ENCODE measurements around the gene MAPKBP1.

The MAPKBP1 gene

DNA sequence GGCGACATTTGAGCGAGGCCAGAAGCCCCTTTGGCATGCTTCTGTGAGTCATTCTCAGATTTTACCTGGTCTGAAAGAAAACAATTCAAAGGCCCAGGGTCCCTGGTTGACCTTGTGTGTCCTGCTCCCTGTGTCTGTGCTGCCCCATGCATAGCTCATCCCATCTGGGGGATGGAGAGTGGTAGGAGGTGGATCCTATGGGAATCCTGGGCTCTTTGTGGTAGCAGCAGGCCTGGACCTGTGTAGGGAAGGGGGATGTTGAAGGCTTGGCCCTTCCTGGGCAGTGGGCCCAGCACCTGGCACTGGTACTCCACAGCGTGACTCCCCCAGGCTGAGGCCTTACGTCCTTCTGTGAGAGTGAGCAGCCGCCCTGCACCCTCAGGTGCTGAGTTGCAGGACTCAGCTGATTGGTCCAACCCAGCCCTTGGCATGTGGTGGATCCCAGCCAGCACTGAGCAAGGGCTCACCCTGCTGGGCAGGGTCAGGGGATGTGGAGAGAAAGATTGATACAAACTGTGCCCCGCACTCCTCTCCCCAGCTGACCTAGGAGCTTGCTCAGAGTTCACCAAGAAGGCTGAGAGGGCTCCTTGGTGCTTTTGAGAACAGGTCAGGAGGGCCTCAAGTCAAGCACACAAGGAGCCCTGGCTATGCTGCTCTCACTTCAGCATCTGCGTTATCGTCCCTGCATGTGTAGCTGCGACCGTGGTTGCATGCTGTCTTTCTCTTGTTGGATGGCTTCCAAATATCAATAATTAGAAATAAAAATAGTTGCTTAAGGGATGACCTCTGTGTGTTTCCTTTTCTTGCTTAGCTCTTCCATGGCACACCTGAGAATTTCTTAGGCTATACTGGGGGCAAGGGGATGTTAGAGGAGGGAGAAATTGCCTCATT lies 32.3 kb downstream of the MAPKBP1 start:
- DNase-seq, result no peak

DNA sequence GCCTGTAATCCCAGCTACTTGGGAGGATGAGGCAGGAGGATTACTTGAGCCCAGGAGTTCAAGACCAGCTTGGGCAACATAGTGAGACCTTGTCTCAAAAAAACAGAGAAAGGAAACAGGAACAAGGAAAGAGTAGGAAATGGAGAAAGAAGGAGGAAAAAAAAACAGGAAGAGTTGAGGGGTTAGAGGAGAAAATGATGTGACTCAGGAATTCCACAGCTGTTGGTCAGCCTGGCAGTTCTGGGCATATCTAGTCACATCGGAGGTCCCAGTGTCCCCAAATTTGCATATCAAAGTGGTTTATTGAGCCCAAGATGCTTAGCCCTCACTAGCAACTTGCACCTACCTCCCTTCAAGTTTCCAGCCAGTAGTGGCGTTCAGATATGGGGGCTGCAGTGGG lies 34.8 kb downstream of the MAPKBP1 start:
- DNase-seq, result no peak

DNA sequence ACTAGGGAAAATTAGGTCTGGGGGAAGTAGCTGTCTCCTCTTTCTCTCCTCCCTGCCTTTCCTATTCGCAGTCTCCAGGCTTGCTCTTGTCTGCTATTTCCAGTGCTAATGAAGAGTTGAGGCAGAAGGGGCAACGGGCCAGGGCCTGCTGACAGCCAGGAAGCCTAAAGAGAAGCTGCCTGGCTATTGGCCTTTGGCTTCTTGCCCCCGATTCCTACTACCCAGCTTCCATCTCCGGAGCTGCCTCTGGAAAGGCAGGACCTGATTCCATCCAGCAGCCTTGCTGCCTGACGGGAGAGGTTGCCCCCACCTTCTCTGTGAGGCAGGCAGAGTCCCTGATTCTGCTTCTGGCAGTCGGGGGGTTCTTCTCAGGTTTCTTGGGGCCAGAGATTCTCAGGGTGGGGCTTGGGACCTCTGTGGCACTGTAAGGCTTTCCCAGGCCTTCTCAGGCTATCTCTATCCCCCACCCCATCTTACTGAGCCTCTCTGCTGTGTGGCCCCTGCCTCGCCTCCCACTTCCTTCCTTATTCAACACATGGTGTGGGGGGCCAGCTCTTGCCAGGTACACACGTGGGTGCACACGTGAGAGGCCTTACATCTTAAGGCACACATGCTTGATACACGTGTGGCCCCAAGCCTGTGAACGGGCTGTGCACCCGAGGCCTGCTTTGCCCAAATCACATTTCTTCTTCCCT lies 35.4 kb downstream of the MAPKBP1 start:
- DNase-seq, result no peak

DNA sequence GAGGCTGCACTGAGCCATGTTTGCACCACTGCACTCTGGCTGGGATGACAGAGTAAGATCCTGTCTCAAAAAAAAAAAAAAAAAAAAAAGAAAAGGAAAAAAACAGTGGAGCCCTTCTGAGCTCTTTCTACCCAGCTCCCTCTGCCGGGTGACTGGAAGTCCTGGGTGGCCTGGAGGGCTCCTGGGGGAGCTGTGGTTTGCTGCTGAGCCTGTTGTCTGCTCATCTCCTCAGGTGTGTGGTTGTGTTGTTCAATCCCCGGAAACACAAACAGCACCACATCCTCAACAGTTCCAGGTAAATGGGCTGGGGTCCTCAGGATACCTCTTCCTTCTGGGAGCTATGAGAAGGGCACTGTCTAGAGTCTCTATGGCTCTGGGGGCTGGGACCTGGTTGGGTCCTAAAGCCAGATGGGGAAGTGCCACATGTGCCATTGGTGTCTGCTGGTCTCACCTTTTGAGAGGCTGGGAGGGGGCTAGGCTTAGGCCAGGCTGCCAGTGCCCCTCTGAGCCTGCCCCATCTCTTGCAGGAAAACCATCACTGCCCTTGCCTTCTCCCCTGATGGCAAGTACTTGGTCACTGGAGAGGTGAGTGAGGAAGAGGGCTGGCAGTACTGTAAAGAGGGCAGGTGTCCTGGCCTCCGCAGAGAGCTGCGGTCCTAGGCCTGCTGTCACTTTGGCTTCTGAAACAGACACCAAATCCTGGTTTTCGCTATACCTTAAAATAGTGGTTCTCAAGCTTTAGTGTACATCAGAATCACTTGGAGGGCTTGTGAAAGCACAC lies 36.6 kb downstream of the MAPKBP1 start:
- DNase-seq, result no peak

DNA sequence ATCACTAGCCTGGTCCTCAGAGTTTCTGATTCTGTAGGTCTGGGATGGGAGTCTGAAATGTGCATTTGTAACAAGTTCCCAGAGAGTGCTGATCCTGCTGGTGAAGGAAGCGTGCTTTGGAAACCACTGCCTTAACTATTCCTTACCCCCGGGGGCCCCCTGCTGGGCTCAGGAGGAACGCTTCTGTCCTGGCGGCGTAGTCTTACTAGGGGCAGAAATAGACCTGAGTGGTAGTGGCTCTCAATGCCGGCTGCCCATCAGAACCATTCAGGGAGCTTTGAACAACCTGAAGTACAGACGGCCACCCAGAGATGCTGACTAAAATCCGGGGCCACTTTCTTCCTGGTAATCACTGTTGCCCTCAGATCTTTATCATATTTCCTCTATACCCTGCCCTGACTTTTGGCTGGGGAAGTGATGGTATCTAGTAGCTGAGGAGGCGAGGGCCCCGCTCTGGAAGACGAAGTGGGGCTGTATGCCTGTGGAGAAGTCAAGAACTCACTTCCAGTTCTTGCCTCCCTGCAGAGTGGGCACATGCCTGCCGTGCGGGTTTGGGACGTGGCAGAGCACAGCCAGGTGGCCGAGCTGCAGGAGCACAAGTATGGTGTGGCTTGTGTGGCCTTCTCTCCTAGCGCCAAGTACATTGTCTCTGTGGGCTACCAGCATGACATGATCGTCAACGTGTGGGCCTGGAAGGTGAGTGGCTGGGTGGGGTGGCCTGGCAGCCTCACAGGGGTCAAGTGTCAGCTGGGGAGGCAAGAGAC lies 37.3 kb downstream of the MAPKBP1 start:
- DNase-seq, result peak; percentile 74

DNA sequence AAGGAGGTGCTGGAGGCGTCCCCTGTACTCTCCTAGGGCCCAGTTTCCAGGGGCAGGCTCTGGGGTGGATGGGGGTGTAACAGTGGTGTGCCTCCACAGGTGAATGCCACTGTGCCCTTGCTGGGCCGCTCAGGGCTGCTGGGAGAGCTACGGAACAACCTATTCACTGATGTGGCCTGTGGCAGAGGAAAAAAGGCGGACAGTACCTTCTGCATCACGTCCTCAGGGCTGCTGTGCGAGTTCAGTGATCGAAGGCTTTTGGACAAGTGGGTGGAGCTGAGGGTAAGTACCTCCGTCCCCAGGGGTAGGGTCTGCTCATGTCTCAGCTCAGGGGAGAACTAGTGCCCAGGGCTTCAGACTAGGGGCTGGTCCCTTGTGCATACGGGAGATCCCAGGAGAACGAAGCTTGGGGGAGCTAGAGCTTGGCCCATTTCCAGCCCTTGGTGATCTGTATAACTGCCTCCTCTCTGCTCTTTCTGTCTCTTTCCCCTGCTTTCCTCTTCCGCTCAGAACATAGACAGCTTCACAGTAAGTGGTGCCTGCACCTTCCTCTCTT lies 38.6 kb downstream of the MAPKBP1 start:
- no peak for DNase-seq

DNA sequence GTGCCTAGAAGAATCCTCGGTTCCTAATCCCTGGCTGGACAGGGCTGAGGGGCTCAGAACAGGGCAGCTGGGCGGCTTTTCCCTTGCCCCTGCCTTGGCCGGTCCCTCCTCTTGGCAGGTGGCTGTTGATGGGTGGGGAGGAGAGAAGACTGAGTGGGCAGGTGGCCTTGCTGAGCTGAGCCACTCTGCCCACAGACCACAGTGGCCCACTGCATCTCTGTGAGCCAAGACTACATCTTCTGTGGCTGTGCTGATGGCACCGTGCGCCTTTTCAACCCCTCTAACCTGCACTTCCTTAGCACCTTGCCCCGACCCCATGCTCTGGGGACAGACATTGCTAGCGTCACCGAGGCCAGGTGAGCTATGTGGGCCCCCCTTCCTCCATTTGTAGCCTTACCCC lies 39.1 kb downstream of the MAPKBP1 start:
- DNase-seq, result no peak

DNA sequence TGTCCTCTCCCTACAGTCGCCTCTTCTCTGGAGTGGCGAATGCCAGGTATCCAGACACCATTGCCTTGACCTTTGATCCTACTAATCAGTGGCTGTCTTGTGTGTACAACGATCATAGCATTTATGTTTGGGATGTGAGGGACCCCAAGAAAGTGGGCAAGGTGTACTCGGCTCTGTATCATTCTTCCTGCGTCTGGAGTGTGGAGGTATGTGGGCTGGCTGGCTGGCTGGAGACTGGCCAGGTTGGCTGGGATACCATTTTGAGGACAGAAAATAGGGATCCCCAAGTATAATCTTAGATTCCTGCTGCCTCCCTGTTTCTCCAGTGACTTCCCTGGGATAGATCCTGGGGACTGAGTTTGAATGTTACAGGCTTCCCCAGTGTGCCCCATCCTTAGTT lies 40.2 kb downstream of the MAPKBP1 start:
- no peak for DNase-seq

DNA sequence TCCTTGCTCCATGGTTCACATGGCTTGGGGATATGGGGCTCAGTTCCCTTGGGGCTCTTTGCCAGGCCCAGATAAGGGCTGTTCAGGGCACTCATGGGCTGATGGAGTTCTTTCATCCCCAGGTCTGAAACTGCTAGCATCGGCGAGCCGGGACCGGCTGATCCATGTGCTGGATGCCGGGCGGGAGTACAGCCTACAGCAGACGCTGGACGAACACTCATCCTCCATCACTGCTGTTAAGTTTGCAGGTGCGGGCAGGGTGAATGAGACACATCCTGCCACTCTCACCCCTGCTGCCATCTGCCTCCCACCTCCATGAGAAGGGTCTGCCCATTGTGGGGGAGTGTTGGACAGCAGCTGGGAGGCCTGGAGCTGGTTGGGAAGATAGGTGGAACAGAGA lies 42.5 kb downstream of the MAPKBP1 start:
- no peak for DNase-seq

DNA sequence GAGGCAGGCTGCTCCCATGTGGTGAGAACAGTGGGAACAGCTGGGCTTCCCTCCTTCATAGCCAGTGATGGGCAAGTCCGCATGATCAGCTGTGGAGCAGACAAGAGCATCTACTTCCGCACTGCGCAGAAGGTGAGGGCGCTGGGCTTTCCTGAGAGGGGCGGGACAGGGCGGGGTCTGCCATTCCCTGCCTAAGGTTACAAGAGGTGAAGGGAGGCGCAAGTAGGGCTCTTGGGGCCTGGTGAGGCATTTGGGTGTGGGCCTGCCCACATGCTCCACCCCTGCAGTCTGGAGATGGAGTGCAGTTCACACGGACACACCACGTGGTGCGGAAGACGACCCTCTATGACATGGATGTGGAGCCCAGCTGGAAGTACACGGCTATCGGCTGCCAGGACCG lies 43.0 kb downstream of the MAPKBP1 start:
- no peak for DNase-seq

DNA sequence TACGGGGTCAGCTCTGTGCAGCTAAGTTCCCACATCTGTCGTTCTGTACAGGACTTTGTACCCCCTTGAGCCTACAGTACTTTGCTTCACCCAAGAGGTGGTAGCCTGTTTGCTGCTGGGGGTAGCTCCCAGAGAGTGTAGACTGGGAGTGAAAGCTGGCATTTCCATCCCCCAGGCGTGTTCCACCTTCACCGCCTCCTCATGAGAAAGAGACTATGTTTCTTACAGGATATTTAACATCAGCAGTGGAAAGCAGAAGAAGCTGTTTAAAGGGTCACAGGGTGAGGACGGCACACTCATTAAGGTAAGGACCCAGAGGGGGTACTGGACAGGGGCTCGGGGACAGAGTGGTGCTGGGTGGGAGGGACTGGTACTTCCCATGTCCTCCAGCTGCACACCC lies 43.5 kb downstream of the MAPKBP1 start:
- DNase-seq, result no peak

DNA sequence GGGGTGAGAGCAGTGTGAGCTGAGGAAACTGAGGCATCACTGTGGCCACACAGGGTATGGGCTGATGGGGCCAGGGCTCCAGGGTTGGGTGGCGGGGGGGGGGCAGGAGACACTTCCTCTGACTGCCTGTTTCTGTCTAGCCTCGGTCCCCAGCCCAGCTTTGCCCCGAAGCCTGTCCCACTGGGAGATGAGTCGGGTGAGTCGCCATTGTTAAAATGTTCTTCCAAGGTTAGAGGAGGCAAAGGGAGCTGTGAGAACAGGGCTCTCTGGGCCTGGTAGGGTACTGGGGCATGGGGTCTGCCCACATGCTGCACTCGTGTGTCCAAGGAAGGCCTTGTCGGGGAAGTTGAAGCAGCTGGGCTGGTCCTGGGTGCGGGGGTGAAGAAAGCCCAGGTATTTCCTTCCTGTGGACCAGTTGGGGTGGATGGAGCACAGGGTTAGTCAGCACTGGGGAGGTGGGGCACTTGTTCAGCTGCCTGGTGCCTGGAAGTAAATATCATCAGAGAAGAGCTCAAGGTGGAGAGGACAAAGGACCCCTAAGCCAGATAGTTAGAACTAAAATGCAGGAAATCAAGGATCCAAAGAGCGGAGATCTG lies 45.3 kb downstream of the MAPKBP1 start:
- DNase-seq, result no peak

DNA sequence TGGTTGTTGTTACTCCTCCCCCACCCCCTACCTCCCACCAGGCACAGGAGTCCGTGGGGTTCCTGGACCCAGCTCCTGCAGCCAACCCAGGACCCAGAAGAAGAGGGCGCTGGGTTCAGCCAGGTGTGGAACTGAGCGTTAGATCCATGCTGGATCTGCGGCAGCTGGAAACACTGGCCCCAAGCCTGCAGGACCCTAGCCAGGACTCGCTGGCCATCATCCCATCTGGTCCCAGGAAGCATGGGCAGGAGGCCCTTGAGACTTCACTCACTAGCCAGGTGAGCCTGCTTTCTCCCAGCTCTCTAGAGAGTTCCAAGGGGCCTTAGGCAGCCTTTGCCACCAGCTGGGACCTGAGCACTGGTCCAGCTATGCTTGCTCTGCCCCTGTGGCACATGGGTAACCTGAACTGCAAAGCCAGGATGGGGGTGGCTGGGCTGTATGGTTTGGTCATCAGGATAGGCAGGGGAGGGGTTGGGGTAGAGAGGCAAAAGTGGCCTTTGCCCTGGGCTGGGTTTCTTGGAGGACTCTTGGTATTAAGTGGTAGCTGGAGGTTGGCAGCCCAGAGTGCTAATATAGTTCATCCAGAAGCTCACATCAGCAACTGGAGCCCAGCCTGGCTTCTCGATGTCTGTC lies 46.6 kb downstream of the MAPKBP1 start:
- no peak for DNase-seq

DNA sequence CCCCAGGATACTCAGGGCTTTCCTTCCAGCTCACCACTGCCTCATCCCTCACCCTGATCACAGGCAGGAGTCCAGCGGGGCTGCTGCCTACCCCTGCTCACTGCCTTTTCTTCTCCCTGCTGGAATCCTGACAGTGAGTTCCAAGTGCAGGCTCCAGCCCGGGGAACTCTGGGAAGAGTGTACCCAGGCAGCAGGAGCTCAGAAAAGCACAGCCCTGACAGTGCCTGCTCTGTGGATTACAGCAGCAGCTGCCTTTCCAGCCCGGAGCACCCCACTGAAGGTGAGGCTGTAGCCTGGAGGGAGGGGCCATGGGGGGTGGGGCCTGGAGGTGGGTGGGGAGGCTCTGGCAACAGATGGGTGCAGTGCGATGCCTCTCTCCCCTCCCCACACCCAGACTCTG lies 47.5 kb downstream of the MAPKBP1 start:
- DNase-seq, result no peak

DNA sequence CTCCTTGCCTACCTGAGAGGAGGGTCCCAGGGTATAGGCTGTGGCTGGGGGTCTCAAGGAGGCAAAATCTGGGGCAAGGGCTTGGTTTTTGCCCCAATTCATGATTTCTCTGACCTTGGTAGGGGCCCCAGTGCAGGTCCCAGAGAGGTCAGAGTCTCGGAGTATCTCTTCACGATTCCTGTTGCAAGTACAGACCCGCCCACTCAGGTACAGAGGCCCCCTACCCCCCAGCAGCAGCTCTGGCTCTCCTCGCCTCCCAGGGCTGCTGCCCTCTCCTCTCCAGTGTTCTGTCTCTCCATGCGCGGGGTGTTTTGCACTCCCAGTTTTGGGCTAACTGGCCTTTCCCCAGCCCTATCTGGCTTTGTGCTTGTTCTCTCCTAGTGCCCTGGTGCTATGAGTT lies 48.2 kb downstream of the MAPKBP1 start:
- no peak for DNase-seq

DNA sequence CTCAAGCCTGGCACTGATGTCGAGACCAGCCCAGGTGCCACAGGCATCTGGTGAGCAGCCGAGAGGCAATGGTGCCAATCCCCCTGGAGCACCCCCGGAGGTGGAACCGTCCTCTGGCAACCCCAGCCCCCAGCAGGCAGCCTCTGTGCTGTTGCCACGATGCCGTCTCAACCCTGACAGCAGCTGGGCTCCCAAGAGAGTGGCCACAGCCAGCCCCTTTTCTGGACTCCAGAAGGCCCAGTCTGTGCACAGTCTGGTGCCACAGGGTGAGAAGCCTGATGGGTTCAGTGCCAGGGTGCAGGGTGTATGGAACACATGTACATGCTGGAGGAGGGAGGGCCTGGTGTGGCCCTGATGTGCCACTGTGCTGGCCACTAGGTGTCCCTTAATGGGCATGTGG lies 48.7 kb downstream of the MAPKBP1 start:
- no peak for DNase-seq

DNA sequence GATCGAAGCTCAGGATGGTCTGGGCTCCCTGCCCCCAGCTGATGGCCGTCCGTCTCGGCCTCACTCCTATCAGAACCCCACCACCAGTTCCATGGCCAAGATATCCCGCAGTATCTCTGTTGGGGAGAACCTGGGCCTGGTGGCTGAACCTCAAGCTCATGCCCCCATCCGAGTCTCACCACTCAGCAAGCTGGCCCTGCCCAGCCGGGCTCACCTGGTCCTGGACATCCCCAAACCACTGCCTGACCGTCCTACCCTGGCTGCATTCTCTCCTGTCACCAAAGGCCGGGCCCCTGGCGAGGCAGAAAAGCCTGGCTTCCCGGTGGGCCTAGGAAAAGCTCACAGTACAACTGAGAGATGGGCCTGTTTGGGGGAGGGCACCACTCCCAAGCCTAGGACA lies 49.2 kb downstream of the MAPKBP1 start:
- no peak for DNase-seq

DNA sequence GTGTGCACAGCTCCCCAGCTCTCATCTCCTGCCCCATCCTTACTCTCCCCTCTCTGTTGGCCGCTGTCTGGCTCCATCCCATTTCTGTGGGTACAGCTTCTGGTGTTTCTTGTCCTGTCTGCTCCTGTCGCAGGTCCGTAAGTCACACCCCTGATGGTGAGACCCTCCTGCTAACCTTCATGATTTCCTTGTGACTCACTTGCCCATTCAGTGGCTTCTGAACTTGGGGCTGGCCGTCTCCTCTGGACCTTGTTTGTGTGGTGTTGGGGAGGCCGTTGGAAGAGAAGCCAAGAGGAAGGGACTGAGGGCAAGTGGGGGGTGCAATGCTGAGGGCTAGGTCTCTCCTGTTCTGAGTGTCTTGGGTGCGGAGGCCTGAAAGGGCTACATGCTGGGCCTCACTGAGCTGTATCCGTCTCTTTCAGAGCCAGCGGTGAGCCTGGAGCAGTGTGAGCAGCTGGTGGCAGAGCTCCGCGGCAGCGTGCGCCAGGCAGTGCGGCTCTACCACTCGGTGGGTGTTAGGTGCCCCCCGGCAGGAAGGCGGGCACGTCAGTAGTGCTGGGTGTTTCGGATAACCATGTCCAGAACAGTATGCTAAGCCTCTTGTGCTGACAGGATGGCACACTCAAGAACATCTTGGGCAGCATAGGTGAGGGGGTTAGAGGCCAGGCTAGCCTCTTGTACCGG lies 49.9 kb downstream of the MAPKBP1 start:
- DNase-seq, result no peak

DNA sequence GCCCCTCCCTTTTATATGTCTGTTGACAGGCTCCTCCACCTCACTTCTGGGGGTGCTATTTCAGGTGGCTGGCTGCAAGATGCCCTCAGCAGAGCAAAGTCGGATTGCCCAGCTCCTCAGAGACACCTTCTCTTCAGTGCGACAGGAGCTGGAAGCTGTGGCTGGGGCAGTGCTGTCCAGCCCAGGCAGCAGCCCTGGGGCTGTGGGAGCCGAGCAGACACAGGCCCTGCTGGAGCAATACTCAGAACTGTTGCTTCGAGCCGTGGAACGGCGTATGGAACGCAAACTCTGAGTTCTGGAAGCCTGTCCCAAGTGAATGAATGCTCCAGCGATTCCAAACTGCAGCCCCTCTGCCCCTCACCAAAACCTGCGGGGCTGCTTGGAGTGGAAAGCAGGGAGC lies 50.9 kb downstream of the MAPKBP1 start:
- DNase-seq, result no peak

DNA sequence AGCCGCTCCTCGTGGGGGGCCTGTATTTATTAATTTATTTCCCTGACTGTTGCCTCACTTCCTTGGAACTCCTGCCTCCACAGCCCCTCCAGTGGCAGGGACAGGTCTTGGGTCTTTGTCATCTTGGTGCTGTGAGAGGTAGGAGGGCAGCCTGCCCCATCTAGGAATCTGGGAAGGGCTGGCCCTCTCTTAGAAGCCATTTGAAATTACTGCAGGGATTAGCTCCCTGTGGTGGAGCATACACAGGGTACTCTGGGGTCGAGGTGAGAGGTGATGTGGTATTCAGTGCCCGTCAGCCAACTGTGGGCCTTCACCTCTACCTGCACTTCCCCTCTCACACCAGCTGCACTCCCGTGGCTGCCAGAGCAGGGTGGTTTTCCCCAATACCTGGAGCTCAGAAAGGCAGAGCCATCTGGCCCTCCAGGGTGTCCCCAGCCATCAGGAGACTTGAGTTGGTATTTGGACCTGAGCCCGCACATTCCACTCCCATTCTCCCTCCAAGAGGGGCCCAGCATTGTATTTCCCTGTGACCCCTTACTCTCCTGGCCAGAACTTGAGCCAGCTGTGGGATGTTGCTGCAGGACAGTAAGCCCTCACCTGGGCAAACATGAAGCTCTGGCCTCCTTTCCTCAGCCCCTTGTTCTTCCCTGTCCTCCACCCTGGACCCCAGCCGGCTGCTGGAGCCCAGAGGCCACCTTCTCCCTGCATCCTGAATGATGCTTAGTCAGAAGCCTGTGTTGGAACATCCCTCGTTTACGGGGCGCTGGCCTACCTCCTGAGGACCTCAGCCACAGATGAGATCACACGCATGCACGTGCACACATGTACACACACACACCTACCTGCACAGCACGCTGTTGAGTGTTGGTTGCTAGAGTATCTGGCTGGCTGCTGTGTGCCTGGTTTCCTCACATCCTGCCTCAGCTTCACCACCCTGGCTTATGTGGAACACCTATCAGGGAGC lies 51.6 kb downstream of the MAPKBP1 start:
- no peak for DNase-seq
